Measurements from ENCODE around the gene TSEN2.

The TSEN2 gene

DNA sequence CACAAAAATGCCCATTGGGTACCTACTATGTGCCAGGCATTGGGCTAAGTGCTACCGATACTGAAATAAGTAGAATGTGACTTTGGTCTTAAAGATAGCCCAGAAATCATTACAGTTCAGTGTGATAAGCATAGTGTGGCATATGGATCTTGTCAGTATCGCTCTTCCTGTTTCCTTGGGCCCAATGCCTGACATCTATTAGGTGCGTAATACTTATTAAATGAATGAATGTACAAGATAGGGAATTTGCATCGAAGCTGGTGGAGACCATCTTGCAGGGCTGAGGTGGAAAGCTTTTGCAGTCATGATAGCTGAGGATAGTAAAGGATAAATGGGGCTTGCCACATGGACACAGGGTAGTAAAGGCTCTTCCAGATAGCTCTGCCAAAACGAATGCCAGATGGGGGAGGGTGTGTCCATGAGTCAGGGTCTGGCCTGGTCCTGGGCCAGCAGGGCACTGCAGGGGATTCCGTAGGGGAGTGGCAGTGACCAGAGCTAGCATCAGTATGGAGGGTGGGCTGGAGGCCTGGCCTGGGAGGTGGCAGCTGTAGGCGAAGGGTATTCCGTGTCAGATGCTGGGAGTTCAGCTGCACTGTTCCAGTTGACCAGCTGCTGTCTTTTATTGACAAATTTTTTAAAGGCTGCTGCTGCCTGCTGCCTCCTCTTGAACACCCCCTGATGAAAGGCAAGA lies 23.5 kb downstream of the TSEN2 start:
- Histone ChIP-seq H3K9ac (ENCODE audit: low read depth, low read length) (no peak overlapping the region), H3K27ac (ENCODE audit: low read depth, low read length) (peak overlapping the region; percentile 82), H3K27me3 (ENCODE audit: control insufficient read depth, insufficient read depth, low read length) (no peaks in the 10 kb centered on the region), H3K9me3 (ENCODE audit: control insufficient read depth, insufficient read depth, low read length) (no peaks in the 10 kb centered on the region), H3K4me3 (ENCODE audit: low read depth, low read length) (no peak overlapping the region), H3K4me1 (ENCODE audit: control insufficient read depth, insufficient read depth, low read length) (no peaks in the 10 kb centered on the region), H3K36me3 (ENCODE audit: control insufficient read depth, insufficient read depth, low read length) (peaks cover 89% of the 10 kb centered on the region)

DNA sequence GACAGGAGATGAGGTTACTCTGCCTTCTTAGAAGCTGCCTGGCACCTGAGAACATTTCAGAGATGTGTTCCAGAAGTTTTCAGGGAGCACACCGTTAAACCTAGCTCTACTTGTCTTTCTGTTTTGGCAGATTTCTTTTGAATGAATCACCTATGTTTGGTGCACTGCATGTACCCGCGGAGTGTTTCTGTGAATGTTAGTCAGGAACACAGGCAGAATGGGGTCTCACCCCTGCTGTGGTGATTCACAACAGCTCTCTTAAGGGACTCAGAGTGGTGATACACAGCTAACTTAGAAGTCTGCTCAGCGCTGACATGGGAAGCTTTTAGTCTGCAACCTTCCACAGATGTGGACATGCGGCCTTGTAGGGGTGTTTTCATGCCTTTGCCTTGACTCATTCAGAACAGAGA lies 24.0 kb downstream of the TSEN2 start:
- H3K9ac ChIP-seq (ENCODE audit: low read depth, low read length): no peak overlapping the region

DNA sequence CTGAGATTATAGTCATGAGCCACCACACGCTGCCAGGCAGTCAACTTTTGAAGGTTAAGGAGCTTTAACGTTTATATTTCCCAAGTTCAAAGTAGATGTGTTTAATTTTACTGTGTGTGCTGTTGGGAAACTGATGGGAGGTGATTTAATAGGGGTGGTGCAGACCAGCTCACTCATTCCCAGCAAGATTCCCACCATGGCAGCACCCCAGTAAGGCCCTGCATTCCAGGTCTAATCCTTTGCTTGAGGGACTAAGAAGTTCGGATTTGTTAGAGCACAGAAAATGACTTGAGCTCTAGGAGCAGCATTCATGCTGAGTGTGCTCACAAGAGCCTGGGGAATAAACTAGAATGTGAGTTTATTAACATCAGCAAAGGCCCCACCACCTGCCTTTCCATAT lies 25.2 kb downstream of the TSEN2 start:
- no peaks in the 10 kb centered on the region for H3K9me3 ChIP-seq (ENCODE audit: control insufficient read depth, insufficient read depth, low read length)
- H3K27me3 ChIP-seq (ENCODE audit: control insufficient read depth, insufficient read depth, low read length): no peaks in the 10 kb centered on the region
- H3K4me1 ChIP-seq (ENCODE audit: control insufficient read depth, insufficient read depth, low read length): no peaks in the 10 kb centered on the region
- no peak overlapping the region for H3K27ac ChIP-seq (ENCODE audit: low read depth, low read length)
- H3K9ac ChIP-seq (ENCODE audit: low read depth, low read length): no peak overlapping the region
- peaks cover 83% of the 10 kb centered on the region for H3K36me3 ChIP-seq (ENCODE audit: control insufficient read depth, insufficient read depth, low read length)
- no peak overlapping the region for H3K4me3 ChIP-seq (ENCODE audit: low read depth, low read length)

More for the DNA sequence above, 24.0 kb downstream of the TSEN2 start:
- H3K36me3 ChIP-seq (ENCODE audit: control insufficient read depth, insufficient read depth, low read length): peaks cover 86% of the 10 kb centered on the region
- H3K27ac ChIP-seq (ENCODE audit: low read depth, low read length): peak overlapping the region; percentile 82
- H3K4me1 ChIP-seq (ENCODE audit: control insufficient read depth, insufficient read depth, low read length): no peaks in the 10 kb centered on the region
- H3K9me3 ChIP-seq (ENCODE audit: control insufficient read depth, insufficient read depth, low read length): no peaks in the 10 kb centered on the region
- H3K4me3 ChIP-seq (ENCODE audit: low read depth, low read length): no peak overlapping the region
- no peaks in the 10 kb centered on the region for H3K27me3 ChIP-seq (ENCODE audit: control insufficient read depth, insufficient read depth, low read length)

DNA sequence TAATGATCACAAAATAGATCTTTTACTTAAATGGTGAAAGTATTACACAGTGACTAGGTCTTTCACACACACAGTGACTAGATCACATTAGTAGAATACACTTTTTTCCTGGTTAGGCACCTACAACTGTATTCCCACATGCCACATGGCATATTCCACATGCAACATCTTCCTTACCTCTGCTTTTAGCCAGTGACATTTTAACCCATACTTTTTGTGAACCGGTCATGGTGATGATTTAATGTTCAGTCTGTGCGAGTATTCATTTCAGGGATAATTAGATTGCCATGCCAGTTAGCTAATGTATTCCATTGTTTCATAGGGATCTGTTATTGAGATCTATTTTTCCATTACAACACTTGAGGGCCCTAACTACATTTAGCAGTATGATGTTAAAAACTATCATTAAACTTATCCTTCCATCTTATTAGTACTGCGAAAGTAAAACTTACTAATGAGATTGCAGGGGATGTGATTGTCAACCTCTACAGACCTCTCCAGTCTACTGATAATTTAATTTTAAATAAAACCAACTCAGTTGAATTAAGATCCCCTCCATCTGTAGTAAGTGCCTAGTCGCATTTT lies 28.3 kb downstream of the TSEN2 start:
- Histone ChIP-seq H3K36me3 (ENCODE audit: control insufficient read depth, insufficient read depth, low read length) (peaks cover 65% of the 10 kb centered on the region), H3K4me1 (ENCODE audit: control insufficient read depth, insufficient read depth, low read length) (no peaks in the 10 kb centered on the region), H3K27ac (ENCODE audit: low read depth, low read length) (no peak overlapping the region), H3K27me3 (ENCODE audit: control insufficient read depth, insufficient read depth, low read length) (no peaks in the 10 kb centered on the region), H3K9me3 (ENCODE audit: control insufficient read depth, insufficient read depth, low read length) (no peaks in the 10 kb centered on the region), H3K9ac (ENCODE audit: low read depth, low read length) (no peak overlapping the region), H3K4me3 (ENCODE audit: low read depth, low read length) (no peak overlapping the region)

DNA sequence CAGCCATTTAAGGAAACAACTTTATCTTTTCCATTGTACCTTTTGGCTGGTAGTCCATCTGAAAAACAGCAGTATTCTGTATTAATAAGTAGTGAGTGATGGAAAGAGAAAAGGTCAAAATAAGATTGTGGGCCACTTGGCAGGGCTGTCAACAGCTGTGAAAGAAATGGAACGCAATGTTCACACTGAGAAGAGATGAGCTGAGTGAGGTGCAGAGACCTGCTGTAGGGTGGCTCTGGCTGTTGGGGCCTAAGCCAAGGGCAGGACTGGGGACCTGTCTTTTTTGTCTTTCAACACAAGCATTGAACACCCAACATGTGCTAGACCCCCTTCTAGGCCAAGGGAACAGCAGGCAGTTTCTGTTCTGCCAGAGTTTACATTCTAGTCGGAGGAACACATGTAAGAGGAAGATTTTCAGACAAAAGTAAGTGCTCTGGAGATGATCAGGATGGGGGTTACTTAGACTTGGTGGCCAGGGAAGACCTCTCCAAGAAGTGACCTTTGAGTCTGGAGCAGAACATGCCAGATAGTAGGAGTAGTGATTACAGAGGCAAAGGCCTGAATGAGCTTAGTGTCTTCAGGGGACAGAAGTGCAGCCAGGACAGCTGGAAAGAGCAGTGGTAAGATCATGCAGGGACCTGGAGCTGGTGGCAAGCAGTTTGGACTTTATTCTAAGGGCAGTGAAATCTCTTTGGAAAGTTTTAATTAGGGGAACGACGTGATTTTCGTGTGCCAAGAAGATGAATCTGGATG lies 29.6 kb downstream of the TSEN2 start:
- H3K4me3 ChIP-seq (ENCODE audit: low read depth, low read length): no peak overlapping the region
- no peaks in the 10 kb centered on the region for H3K9me3 ChIP-seq (ENCODE audit: control insufficient read depth, insufficient read depth, low read length)
- H3K9ac ChIP-seq (ENCODE audit: low read depth, low read length): no peak overlapping the region
- H3K27ac ChIP-seq (ENCODE audit: low read depth, low read length): no peak overlapping the region
- peaks cover 62% of the 10 kb centered on the region for H3K36me3 ChIP-seq (ENCODE audit: control insufficient read depth, insufficient read depth, low read length)
- no peaks in the 10 kb centered on the region for H3K4me1 ChIP-seq (ENCODE audit: control insufficient read depth, insufficient read depth, low read length)
- H3K27me3 ChIP-seq (ENCODE audit: control insufficient read depth, insufficient read depth, low read length): no peaks in the 10 kb centered on the region

DNA sequence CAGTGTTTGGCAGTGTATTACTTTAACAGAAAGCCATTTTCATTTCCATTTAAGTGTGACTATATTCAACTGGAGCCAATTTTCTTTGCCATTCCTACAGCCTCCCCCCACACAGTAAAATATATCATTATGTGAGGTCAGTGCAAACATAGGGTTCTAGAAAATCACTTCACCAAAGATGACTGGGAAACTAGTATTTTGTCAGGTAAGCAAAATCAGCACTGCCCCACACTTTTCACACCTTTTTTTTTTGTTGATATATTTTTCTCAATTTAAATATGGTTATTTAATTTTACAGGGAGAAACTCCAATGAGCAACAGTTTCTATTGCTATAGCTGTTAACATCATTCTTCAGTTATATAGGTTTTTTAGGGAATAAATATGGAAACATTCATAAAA lies 31.4 kb downstream of the TSEN2 start:
- Histone ChIP-seq H3K4me3 (ENCODE audit: low read depth, low read length) (no peak overlapping the region), H3K27ac (ENCODE audit: low read depth, low read length) (no peak overlapping the region), H3K36me3 (ENCODE audit: control insufficient read depth, insufficient read depth, low read length) (peaks cover 56% of the 10 kb centered on the region), H3K9ac (ENCODE audit: low read depth, low read length) (no peak overlapping the region), H3K27me3 (ENCODE audit: control insufficient read depth, insufficient read depth, low read length) (no peaks in the 10 kb centered on the region), H3K4me1 (ENCODE audit: control insufficient read depth, insufficient read depth, low read length) (no peaks in the 10 kb centered on the region), H3K9me3 (ENCODE audit: control insufficient read depth, insufficient read depth, low read length) (no peaks in the 10 kb centered on the region)

DNA sequence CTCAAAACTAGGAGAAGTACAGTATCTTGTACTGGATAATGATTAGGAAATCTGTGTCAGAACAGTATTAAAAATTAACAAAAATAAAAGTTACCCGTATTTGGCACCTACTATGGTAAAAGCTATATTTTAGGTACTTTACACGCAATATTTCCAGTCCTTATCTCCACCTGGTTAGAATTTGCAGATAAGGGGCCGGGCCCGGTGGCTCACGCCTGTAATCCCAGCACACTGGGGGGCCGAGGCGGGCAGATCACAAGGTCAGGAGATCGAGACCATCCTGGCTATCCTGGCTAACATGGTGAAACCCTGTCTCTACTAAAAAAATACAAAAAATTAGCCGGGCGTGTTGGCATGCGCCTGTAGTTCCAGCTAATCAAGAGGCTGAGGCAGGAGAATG lies 32.6 kb downstream of the TSEN2 start:
- no peak overlapping the region for H3K27ac ChIP-seq (ENCODE audit: low read depth, low read length)
- H3K36me3 ChIP-seq (ENCODE audit: control insufficient read depth, insufficient read depth, low read length): peaks cover 56% of the 10 kb centered on the region
- no peak overlapping the region for H3K4me3 ChIP-seq (ENCODE audit: low read depth, low read length)
- H3K27me3 ChIP-seq (ENCODE audit: control insufficient read depth, insufficient read depth, low read length): no peaks in the 10 kb centered on the region
- H3K9ac ChIP-seq (ENCODE audit: low read depth, low read length): no peak overlapping the region
- no peaks in the 10 kb centered on the region for H3K9me3 ChIP-seq (ENCODE audit: control insufficient read depth, insufficient read depth, low read length)
- no peaks in the 10 kb centered on the region for H3K4me1 ChIP-seq (ENCODE audit: control insufficient read depth, insufficient read depth, low read length)

DNA sequence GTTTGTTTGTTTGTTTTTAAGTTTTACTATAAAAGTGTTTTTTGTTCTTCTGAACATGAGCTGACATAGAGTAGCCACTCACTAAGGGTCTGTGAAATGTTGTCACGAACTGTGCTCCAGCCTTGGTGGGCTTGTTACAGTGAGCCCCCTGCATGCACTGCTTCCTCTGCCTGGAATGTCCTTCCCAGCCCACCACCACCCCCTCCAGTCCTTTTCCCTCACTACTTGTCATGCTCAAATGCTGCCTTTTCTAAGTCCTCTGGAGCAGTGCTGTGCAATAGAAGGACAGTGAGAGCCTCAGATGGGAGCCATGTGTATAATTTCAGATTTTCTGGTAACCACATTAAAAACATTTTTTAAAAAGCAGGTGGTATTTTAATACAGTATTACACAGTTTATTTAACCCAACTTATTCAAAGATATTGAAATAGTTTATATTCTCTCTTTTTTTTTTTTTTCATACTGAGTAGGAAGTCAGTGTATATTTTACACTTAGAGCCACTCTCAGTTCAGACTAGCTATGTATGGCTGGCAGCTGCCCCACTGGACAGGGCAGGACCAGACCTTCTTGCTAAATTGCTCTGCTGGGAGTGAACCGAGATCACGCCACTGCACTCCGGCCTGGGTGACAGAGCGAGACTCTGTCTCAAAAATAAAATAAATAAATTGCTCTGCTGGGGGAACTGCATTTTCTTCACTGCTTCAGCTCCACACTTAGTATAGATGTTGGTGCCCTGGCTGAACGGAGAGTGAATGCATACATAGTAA lies 34.2 kb downstream of the TSEN2 start:
- Histone ChIP-seq H3K4me3 (ENCODE audit: low read depth, low read length) (no peak overlapping the region), H3K27ac (ENCODE audit: low read depth, low read length) (no peak overlapping the region), H3K9ac (ENCODE audit: low read depth, low read length) (no peak overlapping the region), H3K36me3 (ENCODE audit: control insufficient read depth, insufficient read depth, low read length) (peaks cover 55% of the 10 kb centered on the region), H3K9me3 (ENCODE audit: control insufficient read depth, insufficient read depth, low read length) (no peaks in the 10 kb centered on the region), H3K4me1 (ENCODE audit: control insufficient read depth, insufficient read depth, low read length) (no peaks in the 10 kb centered on the region), H3K27me3 (ENCODE audit: control insufficient read depth, insufficient read depth, low read length) (no peaks in the 10 kb centered on the region)

DNA sequence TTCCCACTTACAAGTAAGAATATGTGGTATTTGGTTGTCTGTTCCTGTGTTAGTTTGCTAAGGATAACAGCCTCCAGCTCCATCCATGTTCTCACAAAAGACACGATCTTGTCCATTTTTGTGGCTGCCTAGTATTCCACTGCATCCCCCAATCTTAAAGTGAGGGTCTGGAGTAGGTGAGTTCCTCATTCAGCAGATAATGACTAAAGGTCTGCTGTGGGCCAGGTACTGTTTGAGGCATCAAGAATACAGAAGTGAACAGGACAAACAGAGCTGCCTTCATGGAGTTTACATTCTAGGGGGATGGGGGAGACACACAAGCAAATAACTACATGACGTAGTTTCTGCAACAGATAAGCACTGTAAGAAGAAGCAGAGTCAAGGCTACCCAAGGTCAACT lies 36.7 kb downstream of the TSEN2 start:
- Histone ChIP-seq H3K9me3 (ENCODE audit: control insufficient read depth, insufficient read depth, low read length) (no peaks in the 10 kb centered on the region), H3K4me1 (ENCODE audit: control insufficient read depth, insufficient read depth, low read length) (no peaks in the 10 kb centered on the region), H3K4me3 (ENCODE audit: low read depth, low read length) (no peak overlapping the region), H3K27ac (ENCODE audit: low read depth, low read length) (no peak overlapping the region), H3K9ac (ENCODE audit: low read depth, low read length) (no peak overlapping the region), H3K27me3 (ENCODE audit: control insufficient read depth, insufficient read depth, low read length) (no peaks in the 10 kb centered on the region), H3K36me3 (ENCODE audit: control insufficient read depth, insufficient read depth, low read length) (peaks cover 54% of the 10 kb centered on the region)

DNA sequence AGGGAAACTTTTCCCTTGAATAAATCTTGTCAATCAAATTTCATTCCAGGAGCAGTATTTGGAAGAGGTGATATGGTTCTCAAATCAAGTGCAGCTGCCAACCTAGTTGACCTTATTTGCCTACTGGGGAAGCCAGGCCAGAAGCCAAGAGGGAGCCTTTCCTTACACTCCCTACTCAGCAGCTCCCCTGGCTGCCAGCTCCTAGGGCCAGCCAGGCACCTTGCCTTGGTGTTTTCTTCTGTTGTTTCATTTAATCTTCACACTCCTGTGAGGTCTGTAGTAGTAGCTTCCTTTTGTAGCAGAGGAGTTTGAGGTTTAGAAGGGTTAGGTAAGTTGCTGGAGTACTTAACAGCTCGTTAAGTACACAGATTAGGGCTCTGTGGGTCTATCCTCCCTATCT lies 38.4 kb downstream of the TSEN2 start:
- H3K27me3 ChIP-seq (ENCODE audit: control insufficient read depth, insufficient read depth, low read length): no peaks in the 10 kb centered on the region
- H3K4me1 ChIP-seq (ENCODE audit: control insufficient read depth, insufficient read depth, low read length): no peaks in the 10 kb centered on the region
- no peak overlapping the region for H3K27ac ChIP-seq (ENCODE audit: low read depth, low read length)
- H3K9ac ChIP-seq (ENCODE audit: low read depth, low read length): no peak overlapping the region
- no peaks in the 10 kb centered on the region for H3K9me3 ChIP-seq (ENCODE audit: control insufficient read depth, insufficient read depth, low read length)
- peaks cover 69% of the 10 kb centered on the region for H3K36me3 ChIP-seq (ENCODE audit: control insufficient read depth, insufficient read depth, low read length)
- no peak overlapping the region for H3K4me3 ChIP-seq (ENCODE audit: low read depth, low read length)

DNA sequence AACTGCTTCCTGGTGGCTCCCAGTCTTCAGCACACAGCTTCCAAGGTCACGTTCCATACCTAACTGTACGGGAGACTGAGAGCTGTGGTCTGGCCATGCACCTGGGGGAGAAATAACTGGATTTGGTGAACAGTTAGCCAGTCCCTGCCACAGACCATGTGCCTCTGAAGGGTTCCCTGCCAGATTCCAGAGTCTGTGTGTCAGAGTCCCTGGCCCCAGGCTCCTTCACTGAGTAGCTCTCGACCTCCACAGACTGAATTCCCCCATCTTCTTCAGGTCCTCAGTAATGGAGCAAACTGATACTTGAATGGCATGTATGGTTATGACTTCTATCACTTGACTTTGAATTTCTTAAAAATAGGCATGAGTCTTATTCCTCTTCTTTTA lies 43.5 kb downstream of the TSEN2 start:
- no peaks in the 10 kb centered on the region for H3K4me1 ChIP-seq (ENCODE audit: control insufficient read depth, insufficient read depth, low read length)
- H3K36me3 ChIP-seq (ENCODE audit: control insufficient read depth, insufficient read depth, low read length): peaks cover 76% of the 10 kb centered on the region
- no peak overlapping the region for H3K27ac ChIP-seq (ENCODE audit: low read depth, low read length)
- H3K9ac ChIP-seq (ENCODE audit: low read depth, low read length): no peak overlapping the region
- H3K4me3 ChIP-seq (ENCODE audit: low read depth, low read length): no peak overlapping the region
- no peaks in the 10 kb centered on the region for H3K9me3 ChIP-seq (ENCODE audit: control insufficient read depth, insufficient read depth, low read length)
- no peaks in the 10 kb centered on the region for H3K27me3 ChIP-seq (ENCODE audit: control insufficient read depth, insufficient read depth, low read length)
